ENCODE measurements around the gene MEAK7.

Gene MEAK7

DNA sequence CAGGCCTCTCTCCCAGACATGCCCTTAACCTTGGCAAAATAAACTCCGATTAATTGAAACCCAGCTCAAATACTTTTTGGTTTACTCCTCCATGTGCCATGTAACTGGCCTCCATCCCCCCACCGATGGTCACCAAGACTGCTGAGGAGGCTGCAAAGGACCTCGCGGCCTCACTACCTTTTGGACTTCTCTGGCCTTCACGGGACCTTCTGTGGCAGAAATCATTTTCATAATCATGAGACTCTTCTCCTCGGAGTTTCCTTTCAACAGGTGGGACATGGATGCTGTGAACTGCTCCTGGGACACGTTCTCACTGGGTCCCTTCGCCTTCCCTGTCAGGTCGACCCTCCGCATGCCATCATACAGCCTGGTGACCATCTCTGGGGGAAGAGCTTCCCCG is 9.0 kb downstream of the MEAK7 start:
- H3K4me2 ChIP-seq (ENCODE audit: low read length): no peak overlapping the region
- no peaks in the 10 kb centered on the region for H3K36me3 ChIP-seq (ENCODE audit: control insufficient read depth, insufficient read depth, low read length)
- H3K27ac ChIP-seq: no peak overlapping the region
- TF ChIP-seq, protein P1, sequence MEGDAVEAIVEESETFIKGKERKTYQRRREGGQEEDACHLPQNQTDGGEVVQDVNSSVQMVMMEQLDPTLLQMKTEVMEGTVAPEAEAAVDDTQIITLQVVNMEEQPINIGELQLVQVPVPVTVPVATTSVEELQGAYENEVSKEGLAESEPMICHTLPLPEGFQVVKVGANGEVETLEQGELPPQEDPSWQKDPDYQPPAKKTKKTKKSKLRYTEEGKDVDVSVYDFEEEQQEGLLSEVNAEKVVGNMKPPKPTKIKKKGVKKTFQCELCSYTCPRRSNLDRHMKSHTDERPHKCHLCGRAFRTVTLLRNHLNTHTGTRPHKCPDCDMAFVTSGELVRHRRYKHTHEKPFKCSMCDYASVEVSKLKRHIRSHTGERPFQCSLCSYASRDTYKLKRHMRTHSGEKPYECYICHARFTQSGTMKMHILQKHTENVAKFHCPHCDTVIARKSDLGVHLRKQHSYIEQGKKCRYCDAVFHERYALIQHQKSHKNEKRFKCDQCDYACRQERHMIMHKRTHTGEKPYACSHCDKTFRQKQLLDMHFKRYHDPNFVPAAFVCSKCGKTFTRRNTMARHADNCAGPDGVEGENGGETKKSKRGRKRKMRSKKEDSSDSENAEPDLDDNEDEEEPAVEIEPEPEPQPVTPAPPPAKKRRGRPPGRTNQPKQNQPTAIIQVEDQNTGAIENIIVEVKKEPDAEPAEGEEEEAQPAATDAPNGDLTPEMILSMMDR (IDR thresholded peaks at IDR 0.05): no peak
- no peak overlapping the region for H2AFZ ChIP-seq
- no peaks in the 10 kb centered on the region for H3K9me3 ChIP-seq (ENCODE audit: control insufficient read depth, low read length)
- H3K4me3 ChIP-seq (ENCODE audit: low read depth, low read length): no peak overlapping the region
- no peaks in the 10 kb centered on the region for H3K79me2 ChIP-seq
- H3K9ac ChIP-seq: no peak overlapping the region
- H3K4me1 ChIP-seq: no peaks in the 10 kb centered on the region
- H3K27me3 ChIP-seq (ENCODE audit: control insufficient read depth, insufficient read depth, low read length): no peaks in the 10 kb centered on the region

- no peaks in the 10 kb centered on the region for H3K36me3 ChIP-seq (ENCODE audit: control insufficient read depth, insufficient read depth, low read length)
- no peak overlapping the region for H3K27ac ChIP-seq
- TF ChIP-seq, protein P1 (IDR thresholded peaks at IDR 0.05): no peak
- no peaks in the 10 kb centered on the region for H3K9me3 ChIP-seq (ENCODE audit: control insufficient read depth, low read length)
- H3K79me2 ChIP-seq: no peaks in the 10 kb centered on the region
- H3K4me2 ChIP-seq (ENCODE audit: low read length): no peak overlapping the region
- H3K9ac ChIP-seq: no peak overlapping the region
- H3K4me3 ChIP-seq (ENCODE audit: low read depth, low read length): no peak overlapping the region
- H2AFZ ChIP-seq: no peak overlapping the region
- H3K27me3 ChIP-seq (ENCODE audit: control insufficient read depth, insufficient read depth, low read length): no peaks in the 10 kb centered on the region
- no peaks in the 10 kb centered on the region for H3K4me1 ChIP-seq
These were observed 15.3 kb downstream of the MEAK7 start for GRCh38 chr16:84489131-84489530.

GRCh38 chr16:84487358-84487757 is 17.1 kb downstream of the MEAK7 start:
- Histone ChIP-seq H3K79me2 (no peaks in the 10 kb centered on the region), H3K4me3 (ENCODE audit: low read depth, low read length) (no peak overlapping the region), H3K9me3 (ENCODE audit: control insufficient read depth, low read length) (no peaks in the 10 kb centered on the region), H3K9ac (no peak overlapping the region), H3K36me3 (ENCODE audit: control insufficient read depth, insufficient read depth, low read length) (no peaks in the 10 kb centered on the region), H3K4me2 (ENCODE audit: low read length) (no peak overlapping the region), H3K27ac (no peak overlapping the region), H3K27me3 (ENCODE audit: control insufficient read depth, insufficient read depth, low read length) (no peaks in the 10 kb centered on the region), H2AFZ (no peak overlapping the region), H3K4me1 (no peaks in the 10 kb centered on the region)
- TF ChIP-seq, protein P1 (IDR thresholded peaks at IDR 0.05): no peak

- H3K4me2 ChIP-seq (ENCODE audit: low read length): no peak overlapping the region
- H3K36me3 ChIP-seq (ENCODE audit: control insufficient read depth, insufficient read depth, low read length): no peaks in the 10 kb centered on the region
- H2AFZ ChIP-seq: no peak overlapping the region
- no peaks in the 10 kb centered on the region for H3K9me3 ChIP-seq (ENCODE audit: control insufficient read depth, low read length)
- H3K27me3 ChIP-seq (ENCODE audit: control insufficient read depth, insufficient read depth, low read length): no peaks in the 10 kb centered on the region
- H3K9ac ChIP-seq: no peak overlapping the region
- no peaks in the 10 kb centered on the region for H3K79me2 ChIP-seq
- no peak overlapping the region for H3K4me3 ChIP-seq (ENCODE audit: low read depth, low read length)
- H3K4me1 ChIP-seq: no peaks in the 10 kb centered on the region
- no peak overlapping the region for H3K27ac ChIP-seq
- TF ChIP-seq, protein P1 (IDR thresholded peaks at IDR 0.05): no peak
These were observed 17.8 kb downstream of the MEAK7 start for GRCh38 chr16:84486551-84487235.

DNA sequence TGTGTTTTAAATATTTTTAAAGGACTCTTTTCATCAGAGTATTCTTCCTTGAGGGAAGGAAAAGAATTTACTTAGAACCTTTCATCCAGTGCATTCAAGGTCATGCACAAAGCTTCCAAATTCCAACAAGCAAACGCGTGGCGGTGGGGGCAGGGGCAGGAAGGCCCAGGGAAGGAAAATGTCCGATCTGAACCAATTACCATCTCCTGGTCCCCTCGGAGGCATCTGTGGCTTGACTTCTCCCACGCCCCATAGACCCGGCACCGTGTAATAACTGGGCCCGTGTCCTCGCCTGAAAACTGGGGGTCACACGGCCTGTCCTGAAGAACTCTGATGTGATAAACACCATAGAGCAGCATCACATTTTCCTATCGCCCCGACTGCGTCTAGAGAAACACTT is 18.3 kb downstream of the MEAK7 start:
- H3K27me3 ChIP-seq (ENCODE audit: control insufficient read depth, insufficient read depth, low read length): no peaks in the 10 kb centered on the region
- H3K27ac ChIP-seq: no peak overlapping the region
- H3K4me3 ChIP-seq (ENCODE audit: low read depth, low read length): no peak overlapping the region
- no peak overlapping the region for H2AFZ ChIP-seq
- no peak overlapping the region for H3K9ac ChIP-seq
- H3K4me2 ChIP-seq (ENCODE audit: low read length): no peak overlapping the region
- H3K9me3 ChIP-seq (ENCODE audit: control insufficient read depth, low read length): no peaks in the 10 kb centered on the region
- H3K36me3 ChIP-seq (ENCODE audit: control insufficient read depth, insufficient read depth, low read length): no peaks in the 10 kb centered on the region
- H3K79me2 ChIP-seq: no peaks in the 10 kb centered on the region
- H3K4me1 ChIP-seq: no peaks in the 10 kb centered on the region
- TF ChIP-seq, protein P1 (IDR thresholded peaks at IDR 0.05): no peak

Data from parathyroid adenoma (tissue), 2 donors.